Measurements from ENCODE around the gene CCNL1.

CCNL1 gene

GRCh38 chr3:157128771-157129681 lies 30.9 kb downstream of the CCNL1 start:
- H3K4me3 ChIP-seq (ENCODE audit: low read length) = no peak overlapping the region
- no peak for TF ChIP-seq ZNF274 (IDR thresholded peaks at IDR 0.05; ENCODE audit: low read depth, low read length)

- no peak for TF ChIP-seq ZNF274 (IDR thresholded peaks at IDR 0.05; ENCODE audit: low read depth, low read length)
- no peak overlapping the region for H3K4me3 ChIP-seq (ENCODE audit: low read length)
Measured at GRCh38 chr3:157127831-157128767, 31.8 kb downstream of the CCNL1 start.

DNA sequence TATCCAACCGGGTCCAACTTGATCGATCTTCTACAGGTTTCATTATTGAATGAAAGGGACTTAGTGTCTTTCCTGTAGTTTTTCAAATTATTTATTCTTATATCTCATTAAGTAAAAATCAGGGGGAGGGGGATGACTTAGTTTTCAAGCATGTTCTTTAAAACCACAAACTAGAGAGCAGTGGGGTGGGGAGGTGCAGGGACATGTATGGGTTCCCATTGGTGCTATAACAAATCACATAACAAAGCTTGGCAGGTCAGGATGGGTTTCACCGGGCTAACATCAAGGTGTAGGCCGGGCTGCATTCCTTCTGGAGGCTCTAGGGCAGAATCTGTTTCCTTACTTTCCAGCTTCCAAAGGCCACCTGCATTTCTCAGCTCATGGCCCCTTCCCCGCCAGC lies 32.7 kb downstream of the CCNL1 start:
- no peak for TF ChIP-seq ZNF274 (IDR thresholded peaks at IDR 0.05; ENCODE audit: low read depth, low read length)
- no peak overlapping the region for H3K4me3 ChIP-seq (ENCODE audit: low read length)

- TF ChIP-seq ZNF274 (IDR thresholded peaks at IDR 0.05; ENCODE audit: low read depth, low read length) = no peak
- no peak overlapping the region for H3K4me3 ChIP-seq (ENCODE audit: low read length)
Measured at GRCh38 chr3:157126365-157126764, 33.6 kb downstream of the CCNL1 start.

GRCh38 chr3:157125101-157125500 lies 34.8 kb downstream of the CCNL1 start:
- H3K4me3 ChIP-seq (ENCODE audit: low read length) = no peak overlapping the region
- TF ChIP-seq ZNF274 (IDR thresholded peaks at IDR 0.05; ENCODE audit: low read depth, low read length) = no peak

GRCh38 chr3:157123621-157124020 lies 36.3 kb downstream of the CCNL1 start:
- no peak overlapping the region for H3K4me3 ChIP-seq (ENCODE audit: low read length)
- TF ChIP-seq ZNF274 (IDR thresholded peaks at IDR 0.05; ENCODE audit: low read depth, low read length) = no peak

- no peak for TF ChIP-seq ZNF274 (IDR thresholded peaks at IDR 0.05; ENCODE audit: low read depth, low read length)
- H3K4me3 ChIP-seq (ENCODE audit: low read length) = no peak overlapping the region
Measured at GRCh38 chr3:157122832-157123427, 37.0 kb downstream of the CCNL1 start.

DNA sequence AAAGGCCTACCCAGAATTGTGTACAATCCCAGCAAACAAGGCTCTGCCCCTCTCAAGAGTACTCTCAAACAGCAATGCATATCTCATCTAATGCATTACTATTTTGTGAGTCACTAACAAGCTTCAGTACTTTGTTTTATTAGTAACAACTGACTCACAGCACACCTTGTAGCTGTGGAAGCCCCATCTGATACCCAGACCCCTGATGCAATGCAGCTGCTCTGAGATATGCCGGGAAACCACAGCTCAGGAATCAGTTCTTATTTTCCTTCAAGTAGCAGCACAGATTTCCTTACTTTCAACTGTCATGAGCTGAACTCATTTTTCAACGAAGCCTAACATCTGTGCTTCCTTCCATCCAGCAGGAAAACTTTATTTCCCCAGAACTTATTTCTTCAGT lies 37.8 kb downstream of the CCNL1 start:
- no peak for TF ChIP-seq ZNF274 (IDR thresholded peaks at IDR 0.05; ENCODE audit: low read depth, low read length)
- no peak overlapping the region for H3K4me3 ChIP-seq (ENCODE audit: low read length)

GRCh38 chr3:157121522-157121921 lies 38.4 kb downstream of the CCNL1 start:
- no peak overlapping the region for H3K4me3 ChIP-seq (ENCODE audit: low read length)
- no peak for TF ChIP-seq ZNF274 (IDR thresholded peaks at IDR 0.05; ENCODE audit: low read depth, low read length)

DNA sequence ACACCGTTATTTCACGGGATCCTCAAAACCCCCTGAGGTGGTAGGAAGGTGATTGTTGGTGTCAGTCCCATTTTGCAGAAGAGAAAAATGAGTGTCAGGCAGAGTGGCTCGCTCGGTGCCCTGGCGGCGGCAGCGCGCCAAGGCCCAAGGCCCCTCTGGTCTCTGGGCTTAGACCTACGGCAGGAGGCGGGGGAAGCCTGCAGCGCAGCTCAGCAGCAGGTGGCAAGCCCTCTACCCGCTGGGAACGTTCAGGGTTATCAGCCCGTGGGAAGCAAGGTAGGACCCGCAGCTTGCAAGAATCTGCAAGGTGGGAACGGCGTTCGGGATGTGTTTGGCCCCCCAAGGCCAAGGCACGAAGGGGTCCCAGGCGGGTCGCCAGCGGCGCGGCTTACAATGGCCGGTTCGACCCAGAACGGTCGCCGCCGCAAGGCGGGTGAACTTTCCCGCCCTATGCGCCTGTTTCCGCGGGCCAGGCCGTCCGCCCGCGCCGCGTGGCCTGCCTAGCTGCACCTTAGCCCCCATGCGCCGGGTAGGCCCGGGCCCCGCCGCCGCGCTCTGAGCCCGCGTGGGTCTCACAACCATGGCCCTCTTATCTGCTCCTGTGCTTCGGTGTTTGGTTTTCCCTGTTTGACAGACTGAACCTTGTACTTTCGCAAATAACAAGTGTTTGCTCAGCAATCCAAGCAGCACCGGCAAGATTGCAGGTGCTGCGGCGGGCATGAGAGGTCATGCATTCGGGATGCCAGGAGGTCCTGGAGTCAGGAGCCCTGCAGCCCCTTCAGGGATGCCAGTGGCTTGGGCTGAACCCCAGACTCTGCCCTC lies 39.7 kb downstream of the CCNL1 start:
- no peak overlapping the region for H3K4me3 ChIP-seq (ENCODE audit: low read length)

GRCh38 chr3:157119369-157119951 lies 40.5 kb downstream of the CCNL1 start:
- no peak overlapping the region for H3K4me3 ChIP-seq (ENCODE audit: low read length)
- TF ChIP-seq ZNF274 (IDR thresholded peaks at IDR 0.05; ENCODE audit: low read depth, low read length) = no peak

More for the DNA sequence above, 39.7 kb downstream of the CCNL1 start:
- no peak for TF ChIP-seq ZNF274 (IDR thresholded peaks at IDR 0.05; ENCODE audit: low read depth, low read length)

DNA sequence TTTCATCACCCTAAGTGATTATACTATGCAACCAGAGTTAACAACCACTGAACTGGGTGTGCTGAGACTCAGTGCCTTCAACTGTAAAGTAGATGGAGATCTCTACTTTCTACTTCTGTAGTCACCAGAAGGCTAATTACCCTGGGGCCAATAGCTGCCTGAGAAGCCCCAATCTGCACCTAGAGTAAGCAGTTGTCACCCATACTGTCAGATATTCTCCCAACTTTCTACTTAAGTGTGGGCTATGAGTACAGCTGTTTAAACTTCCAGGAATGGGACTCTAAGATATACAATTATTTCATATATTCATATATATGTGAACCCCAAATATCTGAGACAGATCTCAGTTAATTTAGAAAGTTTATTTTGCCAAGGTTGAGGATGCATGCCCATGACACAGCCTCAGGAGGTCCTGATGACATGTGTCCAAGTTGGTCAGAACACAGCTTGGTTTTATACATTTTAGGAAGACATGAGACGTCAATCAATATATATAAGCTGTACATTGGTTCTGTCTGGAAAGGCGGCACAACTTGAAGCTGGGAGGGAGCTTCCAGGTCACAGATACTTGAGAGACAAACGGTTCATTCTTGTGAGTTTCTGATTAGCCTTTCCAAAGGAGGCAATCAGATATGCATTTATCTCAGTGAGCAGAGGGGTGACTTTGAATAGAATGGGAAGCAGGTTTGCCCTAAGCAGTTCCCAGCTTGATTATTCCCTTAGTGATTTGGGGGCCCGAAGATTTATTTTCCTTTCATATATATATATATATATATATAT lies 41.9 kb downstream of the CCNL1 start:
- no peak for TF ChIP-seq ZNF274 (IDR thresholded peaks at IDR 0.05; ENCODE audit: low read depth, low read length)
- H3K4me3 ChIP-seq (ENCODE audit: low read length) = no peak overlapping the region
